Gastroesophageal sphincter (tissue), 4 donors: ENCODE data around the gene HPSE2. TPM values are rescaled to one million over a fixed set of nuclear protein-coding genes. Genes with fewer than 3 reads are reported as not detected.

Experiments used
- ATAC-seq: fragments of 150-250 bp; one replicate; pipeline ENCODE4 v1.9.1; 2016; ENCODE audit warnings: mild to moderate bottlenecking, moderate library complexity
- H3K27ac ChIP-seq, 4 donors: fragments of 200-600 bp; sonication (generic) in 3 of 4; 1 replicate in 3 of 4; 2 replicates in 1 of 4; pipeline ENCODE4 v1.5.1; 2016 to 2019
- H3K27me3 ChIP-seq: fragments of 200-600 bp; sonication (generic); one replicate; pipeline ENCODE4 v1.5.1; 2019
- H3K36me3 ChIP-seq, 2 donors: fragments of 200-600 bp; sonication (generic); one replicate each; pipeline ENCODE4 v1.5.1; 2019; ENCODE audit warnings: control low read depth in 1 of 2
- H3K4me1 ChIP-seq, 3 donors: fragments of 200-600 bp; sonication (generic); 1 replicate in 2 of 3; 2 replicates in 1 of 3; pipeline ENCODE4 v1.5.1; 2016 to 2019; ENCODE audit warnings: control low read depth in 2 of 3
- H3K4me3 ChIP-seq, 2 donors: fragments of 200-600 bp; sonication (generic); one replicate each; pipeline ENCODE4 v1.5.1; 2019; ENCODE audit warnings: mild to moderate bottlenecking in 1 of 2, moderate library complexity in 1 of 2
- H3K9me3 ChIP-seq, 3 donors: fragments of 200-600 bp; sonication (generic); one replicate each; pipeline ENCODE4 v1.5.1; 2017 to 2019; ENCODE audit warnings: control low read depth in 2 of 3
- CTCF ChIP-seq, 4 experiments: fragments of 200-600 bp in 2 of 4; fragments of 450-650 bp in 2 of 4; sonication (generic) in 1 of 4; IDR thresholded peaks; one replicate each; pipeline ENCODE4 v1.5.1; 2017 to 2019; ENCODE audit warnings: antibody characterized with exemption in 4 of 4, mild to moderate bottlenecking in 2 of 4, moderate library complexity in 2 of 4
- EP300 ChIP-seq: sonication (generic); formaldehyde crosslinking; IDR thresholded peaks from one replicate; pipeline ENCODE4 v1.6.1; 2017; ENCODE audit warnings: antibody characterized with exemption, mild to moderate bottlenecking
- POLR2A ChIP-seq, 2 donors: fragments of 450-650 bp; IDR thresholded peaks; one replicate each; pipeline ENCODE4 v1.6.1; 2017; ENCODE audit warnings: antibody characterized with exemption in 2 of 2, mild to moderate bottlenecking in 2 of 2, moderate library complexity in 1 of 2
- POLR2AphosphoS5 ChIP-seq: sonication (generic); formaldehyde crosslinking; IDR thresholded peaks from one replicate; pipeline ENCODE4 v1.6.1; 2017; ENCODE audit warnings: antibody characterized with exemption
- WGBS, 2 donors: methylation state at CpG; one replicate each; pipeline ENCODE4 v1.1.5; 2018; ENCODE audit warnings: low coverage in 1 of 2; 5-methylcytosine and 5-hydroxymethylcytosine counted together
- total RNA-seq, 4 donors: library from RNA; depleted of rRNA; stranded (reverse); fragments of >200 nt; gene quantifications; one replicate each; pipeline ENCODE4 v1.1.0, GENCODE V29; 2016

HPSE2 gene
- total RNA-seq, 4 donors from 2014 or later: 19.1 to 74.5 (median 58.8) TPM

- Histone ChIP-seq H3K4me3 (no peak overlapping the region), H3K36me3 (no peaks in the 10 kb centered on the region), H3K9me3 (no peaks in the 10 kb centered on the region), H3K4me1 (peaks cover 0 to 24% (median 0%) of the 10 kb centered on the region in 3 donors), H3K27me3 (no peaks in the 10 kb centered on the region), H3K27ac (no peak overlapping the region)
- no peak for ATAC-seq
- TF ChIP-seq POLR2A (IDR thresholded peaks at IDR 0.05) (no peak), CTCF (IDR thresholded peaks at IDR 0.05) (no peak)
- 43 to 76% methylated on average over 4 of the region's 4 CpGs for WGBS, 2 donors
Measured at GRCh38 chr10:98472196-98472595, 763.5 kb downstream of the HPSE2 start.

GRCh38 chr10:98470850-98471249, 764.8 kb downstream of the HPSE2 start:
- Histone ChIP-seq H3K4me3 (no peak overlapping the region), H3K27ac (no peak overlapping the region), H3K36me3 (no peaks in the 10 kb centered on the region), H3K9me3 (no peaks in the 10 kb centered on the region), H3K27me3 (no peaks in the 10 kb centered on the region), H3K4me1 (peaks cover 0 to 27% (median 0%) of the 10 kb centered on the region in 3 donors)
- TF ChIP-seq POLR2A (IDR thresholded peaks at IDR 0.05): no peak
- TF ChIP-seq EP300: no peak
- no peak for TF ChIP-seq CTCF (IDR thresholded peaks at IDR 0.05)
- no peak for TF ChIP-seq POLR2AphosphoS5
- ATAC-seq: no peak
- 93 to 94% methylated on average over 5 of the region's 5 CpGs for WGBS, 2 donors

- WGBS, 2 donors: 66 to 85% methylated on average over 2 of the region's 2 CpGs
- Histone ChIP-seq H3K9me3 (no peaks in the 10 kb centered on the region), H3K4me3 (no peak overlapping the region), H3K27ac (no peak overlapping the region), H3K36me3 (no peaks in the 10 kb centered on the region), H3K4me1 (peaks cover 0 to 20% (median 0%) of the 10 kb centered on the region in 3 donors), H3K27me3 (no peaks in the 10 kb centered on the region)
- TF ChIP-seq EP300: no peak
- TF ChIP-seq CTCF (IDR thresholded peaks at IDR 0.05): no peak
- no peak for TF ChIP-seq POLR2A (IDR thresholded peaks at IDR 0.05)
- no peak for ATAC-seq
Measured at GRCh38 chr10:98469001-98469931, 766.4 kb downstream of the HPSE2 start.

- no peaks in the 10 kb centered on the region for H3K27me3 ChIP-seq
- TF ChIP-seq POLR2A (IDR thresholded peaks at IDR 0.05): no peak
- TF ChIP-seq EP300: no peak
- peak; percentile 51 to 86 (median 76) for TF ChIP-seq CTCF (IDR thresholded peaks at IDR 0.05)
- peak; percentile 29 for TF ChIP-seq POLR2AphosphoS5
- peaks cover 0 to 17% (median 0%) of the 10 kb centered on the region in 3 donors for H3K4me1 ChIP-seq
- WGBS, 2 donors: 0 to 33% methylated on average over 3 to 6 of the region's 44 CpGs
- H3K9me3 ChIP-seq: no peaks in the 10 kb centered on the region
- H3K27ac ChIP-seq: peak overlapping the region in 2 of 4 donors; percentile 10 to 45
- ATAC-seq: peak; percentile 94
- peak overlapping the region; percentile 46 to 60 for H3K4me3 ChIP-seq
- no peaks in the 10 kb centered on the region for H3K36me3 ChIP-seq
Measured at GRCh38 chr10:98467506-98468318, 767.9 kb downstream of the HPSE2 start.
